GM12874 (cell line): ENCODE results near the gene PIK3C3.

Experiments used
- TF ChIP-seq, protein P1 (sequence below): IDR thresholded peaks from 2 replicates; pipeline ENCODE4 v1.5.1; 2011; ENCODE audit warnings: low read depth, mild to moderate bottlenecking, control low read depth, low read length, moderate library complexity; ENCODE audit not compliant: insufficient read depth

PIK3C3 gene

GRCh38 chr18:41923446-41923845, 31.6 kb upstream of the PIK3C3 start:
- TF ChIP-seq, protein P1, sequence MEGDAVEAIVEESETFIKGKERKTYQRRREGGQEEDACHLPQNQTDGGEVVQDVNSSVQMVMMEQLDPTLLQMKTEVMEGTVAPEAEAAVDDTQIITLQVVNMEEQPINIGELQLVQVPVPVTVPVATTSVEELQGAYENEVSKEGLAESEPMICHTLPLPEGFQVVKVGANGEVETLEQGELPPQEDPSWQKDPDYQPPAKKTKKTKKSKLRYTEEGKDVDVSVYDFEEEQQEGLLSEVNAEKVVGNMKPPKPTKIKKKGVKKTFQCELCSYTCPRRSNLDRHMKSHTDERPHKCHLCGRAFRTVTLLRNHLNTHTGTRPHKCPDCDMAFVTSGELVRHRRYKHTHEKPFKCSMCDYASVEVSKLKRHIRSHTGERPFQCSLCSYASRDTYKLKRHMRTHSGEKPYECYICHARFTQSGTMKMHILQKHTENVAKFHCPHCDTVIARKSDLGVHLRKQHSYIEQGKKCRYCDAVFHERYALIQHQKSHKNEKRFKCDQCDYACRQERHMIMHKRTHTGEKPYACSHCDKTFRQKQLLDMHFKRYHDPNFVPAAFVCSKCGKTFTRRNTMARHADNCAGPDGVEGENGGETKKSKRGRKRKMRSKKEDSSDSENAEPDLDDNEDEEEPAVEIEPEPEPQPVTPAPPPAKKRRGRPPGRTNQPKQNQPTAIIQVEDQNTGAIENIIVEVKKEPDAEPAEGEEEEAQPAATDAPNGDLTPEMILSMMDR, result no peak

- TF ChIP-seq, protein P1, result no peak
Measured at GRCh38 chr18:41928581-41928980, 26.5 kb upstream of the PIK3C3 start.

DNA sequence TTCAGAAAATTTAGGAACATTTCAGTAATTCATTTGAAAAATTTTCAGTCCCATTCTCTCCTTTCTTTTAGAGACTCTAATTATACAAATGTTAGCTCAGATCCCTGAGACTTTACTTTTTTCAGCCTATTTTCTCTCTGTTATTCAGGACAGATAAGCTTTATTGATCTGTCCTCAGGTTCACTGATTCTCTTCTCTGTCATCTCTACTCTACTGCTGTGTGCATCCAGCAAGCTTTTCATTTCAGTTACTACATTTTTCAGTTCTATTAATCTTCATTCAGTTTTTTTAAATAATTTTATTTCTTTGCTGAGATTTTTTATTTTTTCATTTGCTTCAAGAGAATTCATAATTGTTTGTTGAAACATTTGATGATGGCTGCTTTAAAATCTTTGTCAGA, 22.1 kb upstream of the PIK3C3 start:
- TF ChIP-seq, protein P1, result no peak

- TF ChIP-seq, protein P1, result no peak
Measured at GRCh38 chr18:41933778-41934177, 21.3 kb upstream of the PIK3C3 start.

DNA sequence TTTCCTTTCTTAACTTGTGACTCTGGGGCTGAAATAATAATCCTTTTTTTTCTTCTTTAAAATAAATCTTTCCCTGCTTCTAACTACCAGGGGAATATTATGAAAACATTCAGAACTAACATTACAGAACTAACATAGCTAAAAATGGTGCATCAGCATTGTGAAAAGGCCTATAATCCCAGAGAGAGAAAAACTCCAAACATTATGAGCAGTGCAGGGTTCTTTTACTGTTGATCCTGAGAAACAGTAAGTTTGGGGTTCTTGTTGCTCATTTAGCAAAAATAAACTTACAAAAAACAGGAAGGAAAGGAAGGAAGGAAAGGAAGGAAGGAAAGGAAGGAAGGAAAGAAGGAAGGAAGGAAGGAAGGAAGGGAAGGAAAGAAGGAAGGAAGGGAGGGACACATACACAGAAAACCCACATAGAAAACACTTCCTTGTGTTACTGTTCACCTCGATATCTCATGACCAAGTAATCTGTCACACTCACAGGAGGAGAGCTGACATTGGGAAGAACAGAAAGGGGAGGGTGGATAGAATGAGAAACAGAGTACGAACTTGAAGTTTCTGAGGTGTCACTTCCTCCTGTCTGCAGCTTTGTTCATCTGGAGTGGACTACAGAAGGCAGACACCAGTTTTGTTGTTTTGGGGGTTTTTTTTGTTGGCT, 18.4 kb upstream of the PIK3C3 start:
- TF ChIP-seq, protein P1, result no peak

DNA sequence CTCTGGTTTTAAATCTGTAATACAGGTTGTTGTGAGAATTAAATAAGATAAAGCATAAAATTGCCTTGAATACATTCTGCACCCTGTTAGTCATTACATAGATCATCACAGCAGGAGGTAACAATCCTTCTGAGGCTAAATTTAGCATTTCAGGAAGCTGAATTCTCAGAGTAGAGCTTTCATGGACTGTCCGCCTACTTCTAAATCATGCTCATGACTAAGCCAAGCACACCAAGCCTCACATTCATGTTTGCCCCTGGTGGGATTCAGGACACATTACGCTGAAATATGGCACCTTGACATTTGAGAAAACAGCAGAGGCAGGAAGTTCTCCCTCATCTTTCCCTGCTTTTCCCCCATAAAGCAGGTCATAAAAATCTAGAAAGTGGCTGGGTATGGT, 16.6 kb upstream of the PIK3C3 start:
- TF ChIP-seq, protein P1, result no peak

- TF ChIP-seq, protein P1, result no peak
Measured at GRCh38 chr18:41939326-41939725, 15.7 kb upstream of the PIK3C3 start.
